ENCODE data around the gene DSTN.

Gene DSTN

DNA sequence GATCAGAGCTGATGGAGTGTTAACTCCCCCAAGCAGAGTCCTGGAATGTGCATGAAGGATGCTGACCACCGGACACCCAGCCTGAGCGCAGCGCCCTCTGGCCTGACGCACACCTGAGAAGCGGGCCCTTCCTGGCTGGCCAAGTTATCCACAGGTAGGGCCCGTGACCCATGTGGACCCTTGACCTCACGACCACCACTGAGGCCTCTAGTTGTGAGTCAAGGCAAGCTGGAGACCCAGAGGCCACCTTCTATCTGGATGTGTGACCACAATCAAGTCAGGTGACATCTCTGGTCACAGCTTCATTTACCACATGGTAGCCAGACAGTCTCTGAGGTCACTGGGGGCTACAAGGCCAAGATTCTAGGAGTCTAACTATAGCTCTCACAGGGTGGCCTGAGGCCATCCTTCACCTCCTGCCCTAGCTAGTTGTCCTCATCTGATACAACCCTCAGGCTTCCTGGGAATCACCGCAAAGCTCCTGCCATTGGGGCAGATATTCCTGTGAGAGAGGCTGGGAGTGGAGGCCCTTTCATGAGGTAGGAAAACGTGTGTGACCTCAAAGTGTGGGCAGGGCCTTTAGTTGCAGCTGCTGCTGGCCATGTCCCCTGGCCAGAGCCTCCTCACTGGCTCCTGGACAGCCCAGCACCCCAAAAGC lies 53.1 kb downstream of the DSTN start:
- DNase-seq (ENCODE audit: low read depth in 2 of 2, low spot score in 1 of 2), result no peak

DNA sequence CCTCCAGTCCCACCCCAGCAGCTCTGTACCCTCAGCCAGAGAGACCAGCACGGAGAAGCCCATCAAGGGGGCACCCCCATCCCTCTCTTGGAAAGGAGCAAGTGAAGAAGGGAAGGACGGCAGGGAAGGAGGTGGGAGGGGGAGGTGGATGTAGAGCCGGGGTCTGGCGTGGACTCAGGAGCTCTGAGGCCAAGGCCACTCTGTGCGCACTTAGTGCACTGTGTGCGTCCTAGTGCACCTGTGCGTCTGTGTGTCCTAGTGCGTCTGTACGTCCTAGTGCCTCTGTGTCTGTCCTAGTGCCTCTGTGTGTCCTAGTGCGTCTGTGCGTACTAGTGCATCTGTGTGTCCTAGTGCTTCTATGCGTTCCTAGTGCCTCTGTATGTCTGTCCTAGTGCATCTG lies 54.2 kb downstream of the DSTN start:
- no peak for DNase-seq (ENCODE audit: low read depth in 2 of 2, low spot score in 1 of 2)

DNA sequence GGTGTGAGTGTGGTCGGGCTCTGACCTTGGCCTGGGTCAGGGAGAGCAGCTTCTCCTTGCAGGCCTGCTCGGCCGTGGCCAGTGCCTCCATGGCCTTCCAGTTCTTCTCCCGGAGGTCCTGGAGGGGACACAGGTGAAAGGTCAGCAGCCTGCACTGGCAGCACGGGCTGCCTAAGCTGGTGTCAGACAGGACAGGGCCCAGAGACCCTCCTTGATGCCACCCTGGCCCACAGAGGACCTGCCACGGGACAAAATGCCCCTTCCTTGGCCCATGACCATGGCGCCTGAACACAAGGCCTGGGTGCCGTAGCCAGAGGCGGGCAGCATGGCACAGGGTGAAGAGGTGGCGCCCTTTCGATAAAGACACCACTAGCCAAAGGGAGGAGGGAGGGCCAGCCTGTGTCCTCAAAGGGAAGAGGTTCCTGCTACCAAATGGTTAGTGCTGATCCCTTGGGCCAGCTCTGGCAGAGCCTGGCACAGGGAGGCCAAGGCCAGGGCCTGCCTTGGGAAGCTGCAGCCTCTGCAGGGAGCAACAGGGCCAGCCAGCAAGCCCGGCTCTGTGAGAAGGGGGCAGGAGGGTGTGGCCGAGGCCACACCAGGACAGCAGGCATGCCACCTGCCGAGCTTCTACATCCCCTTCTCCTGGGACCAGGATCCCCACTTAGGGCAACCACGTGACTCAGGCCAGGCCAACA lies 54.8 kb downstream of the DSTN start:
- DNase-seq (ENCODE audit: low read depth in 2 of 2, low spot score in 1 of 2), result no peak

DNA sequence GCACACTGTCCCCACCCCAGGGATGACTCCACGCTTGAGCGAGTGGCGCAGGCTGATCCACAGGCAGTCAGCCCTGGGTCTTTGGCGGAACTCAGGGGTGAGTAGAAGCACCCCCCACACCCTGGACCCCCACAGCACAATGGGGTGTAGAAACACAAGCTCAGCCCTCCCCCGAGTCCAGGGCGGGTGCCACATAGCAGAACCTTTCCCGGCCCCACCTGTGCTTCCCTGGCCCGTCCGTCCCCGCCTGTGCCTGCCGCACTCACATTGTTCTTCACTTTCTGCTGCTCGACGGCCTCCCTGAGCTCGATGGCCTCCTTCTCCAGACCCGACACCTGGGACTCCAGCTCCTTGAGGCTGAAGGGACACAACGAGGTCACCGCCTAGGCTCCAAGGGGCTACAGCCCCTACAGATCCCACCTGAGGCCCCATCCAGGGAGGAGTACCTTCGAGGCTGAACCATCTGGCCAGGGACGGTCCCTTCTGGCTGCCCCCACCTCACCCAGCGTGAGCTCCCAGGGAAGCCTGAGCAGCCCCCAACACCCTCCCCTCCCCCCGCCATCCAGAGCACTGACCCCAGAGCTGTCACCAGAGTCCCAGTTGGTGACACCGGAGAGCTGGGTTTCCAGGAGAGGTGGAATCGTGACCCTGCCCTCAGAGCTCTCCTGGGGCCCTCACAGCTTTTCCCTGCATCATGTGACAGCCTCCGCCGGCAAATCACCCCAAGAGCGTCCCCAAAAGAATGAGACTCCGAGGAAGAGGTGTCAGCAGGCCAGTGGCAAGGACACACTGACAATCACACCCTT lies 55.6 kb downstream of the DSTN start:
- no peak for DNase-seq (ENCODE audit: low read depth in 2 of 2, low spot score in 1 of 2)

DNA sequence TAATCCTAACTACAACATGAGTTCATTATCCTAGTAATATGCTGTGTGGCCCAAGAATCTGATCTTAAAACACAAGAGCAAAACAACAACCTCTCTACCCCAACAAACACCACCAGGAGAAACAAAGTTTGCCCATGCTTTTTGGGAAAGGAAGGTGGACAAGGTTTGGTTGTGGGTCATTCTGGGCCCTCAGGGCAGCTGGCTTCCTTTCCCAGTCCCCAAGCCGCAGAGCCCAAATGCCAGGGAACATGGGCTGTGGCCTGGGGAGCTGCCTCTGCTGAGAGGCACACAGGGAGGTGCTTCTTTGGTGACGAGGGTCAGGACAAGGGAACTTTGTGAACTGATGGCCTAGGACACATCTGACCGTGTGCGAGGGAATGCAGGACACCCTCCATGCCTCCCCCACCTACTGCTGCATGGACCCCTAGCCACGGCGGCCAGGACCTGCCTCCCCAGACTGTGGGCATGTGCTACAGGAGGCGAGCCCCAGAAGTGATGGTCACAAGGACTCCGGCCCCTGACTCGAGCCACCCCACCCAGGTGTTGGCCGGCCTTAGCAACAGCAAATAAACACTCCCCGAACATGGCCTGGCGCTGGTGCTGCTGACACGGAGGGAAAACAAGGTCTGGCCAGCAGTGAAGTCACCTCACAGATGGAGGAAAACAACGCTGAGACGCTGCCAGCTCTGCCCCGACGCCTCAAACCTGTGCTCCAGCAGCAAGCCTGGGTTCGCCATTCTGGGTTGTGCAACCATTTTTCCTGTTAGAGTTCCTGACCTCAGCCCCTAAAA lies 56.5 kb downstream of the DSTN start:
- no peak for DNase-seq (ENCODE audit: low read depth in 2 of 2, low spot score in 1 of 2)

DNA sequence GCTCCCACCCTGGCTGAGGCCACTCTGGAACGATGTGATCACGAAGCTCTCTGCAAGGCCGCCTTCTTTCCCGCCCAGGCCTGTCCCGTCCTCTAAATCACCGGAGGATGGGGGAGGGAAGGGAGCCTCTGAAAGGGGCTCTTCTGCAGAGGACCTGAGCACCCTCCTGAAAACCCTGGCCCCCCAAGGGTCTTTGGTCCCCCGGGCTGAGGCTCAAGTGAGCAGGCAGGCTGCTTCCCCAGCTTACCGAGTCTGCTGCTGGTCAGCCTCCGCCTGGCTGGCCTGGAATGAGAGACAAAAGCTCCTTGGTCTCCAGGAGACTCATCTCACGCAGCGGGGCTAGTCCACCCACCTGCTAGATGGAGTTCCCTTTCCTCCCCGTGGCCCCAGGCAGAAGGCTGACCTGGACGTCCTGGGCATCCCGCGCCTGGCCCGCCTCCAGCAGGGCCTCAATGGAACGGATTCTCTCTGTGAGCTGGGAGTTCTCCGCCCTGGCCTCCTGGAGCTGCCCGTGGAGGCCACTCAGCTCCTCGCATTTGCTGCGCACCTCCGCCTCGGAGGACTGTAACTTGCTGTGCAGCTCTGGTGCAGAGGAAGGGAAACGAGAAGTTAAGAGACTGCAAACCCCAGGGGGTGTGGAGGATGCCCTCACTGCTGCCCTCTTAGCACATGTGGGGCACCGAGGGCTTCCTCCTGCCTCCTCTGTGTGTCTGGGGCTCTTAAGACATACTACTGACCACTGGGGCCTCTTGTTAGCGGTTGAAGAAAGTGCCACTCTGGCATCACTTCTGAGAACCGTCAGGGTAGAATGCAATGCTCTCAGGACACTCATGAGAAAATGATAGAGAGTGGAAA lies 57.5 kb downstream of the DSTN start:
- no peak for DNase-seq (ENCODE audit: low read depth in 2 of 2, low spot score in 1 of 2)

DNA sequence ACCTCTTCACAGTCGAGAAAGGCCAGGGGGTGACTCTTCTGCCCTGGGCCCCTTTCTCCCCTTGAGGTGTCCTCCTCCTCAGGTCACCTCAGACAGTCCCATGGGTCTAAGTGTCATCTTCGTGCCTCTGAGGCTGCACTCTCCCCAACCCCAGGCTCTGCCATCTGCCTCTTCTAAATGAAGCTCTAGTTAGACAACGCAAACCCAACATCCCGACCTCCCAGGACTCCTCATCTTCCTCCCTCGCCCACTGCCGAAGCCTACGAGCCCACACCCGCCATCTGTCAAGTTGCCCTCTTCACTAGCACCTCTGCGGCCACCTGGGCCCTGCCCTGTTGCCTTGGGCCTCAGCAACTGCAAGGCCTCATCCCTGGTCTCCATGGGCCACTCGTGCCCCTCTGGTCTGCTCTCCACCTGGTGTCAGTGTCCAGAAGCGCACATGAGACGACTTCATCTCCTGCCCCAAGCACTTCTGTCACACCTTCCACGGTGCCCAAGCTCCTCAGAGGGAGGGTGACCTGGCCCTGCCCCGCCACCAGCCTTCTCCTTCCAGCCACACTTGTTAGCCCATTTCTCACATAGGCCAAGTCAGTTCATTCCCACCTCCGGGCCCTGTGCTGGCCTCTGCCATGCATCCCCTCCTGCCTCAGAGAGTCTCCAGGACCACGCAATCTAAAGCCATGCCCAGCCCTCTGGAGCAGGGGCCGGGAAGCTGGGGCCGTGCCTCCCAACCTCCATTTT lies 58.4 kb downstream of the DSTN start:
- DNase-seq (ENCODE audit: low read depth in 2 of 2, low spot score in 1 of 2), result no peak

DNA sequence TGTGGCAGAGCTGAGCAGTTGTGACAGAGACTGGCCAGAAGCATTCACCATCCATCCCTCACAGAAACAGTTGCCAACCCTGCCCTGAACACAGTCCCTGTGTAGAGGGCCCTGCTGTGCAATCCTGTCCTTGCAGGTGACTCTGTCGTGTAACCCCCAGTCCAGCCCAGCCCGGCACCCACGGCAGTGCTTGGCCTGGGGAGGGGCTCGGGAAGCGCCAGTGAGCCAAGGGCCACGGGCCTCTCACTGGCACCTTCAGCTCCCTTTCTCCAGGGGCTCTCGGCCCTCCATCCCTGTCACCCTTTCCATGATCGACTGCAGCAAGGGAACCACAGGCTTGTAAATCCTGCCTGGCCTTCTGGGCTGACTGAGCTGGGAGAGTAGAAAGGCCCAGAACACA lies 59.1 kb downstream of the DSTN start:
- no peak for DNase-seq (ENCODE audit: low read depth in 2 of 2, low spot score in 1 of 2)

DNA sequence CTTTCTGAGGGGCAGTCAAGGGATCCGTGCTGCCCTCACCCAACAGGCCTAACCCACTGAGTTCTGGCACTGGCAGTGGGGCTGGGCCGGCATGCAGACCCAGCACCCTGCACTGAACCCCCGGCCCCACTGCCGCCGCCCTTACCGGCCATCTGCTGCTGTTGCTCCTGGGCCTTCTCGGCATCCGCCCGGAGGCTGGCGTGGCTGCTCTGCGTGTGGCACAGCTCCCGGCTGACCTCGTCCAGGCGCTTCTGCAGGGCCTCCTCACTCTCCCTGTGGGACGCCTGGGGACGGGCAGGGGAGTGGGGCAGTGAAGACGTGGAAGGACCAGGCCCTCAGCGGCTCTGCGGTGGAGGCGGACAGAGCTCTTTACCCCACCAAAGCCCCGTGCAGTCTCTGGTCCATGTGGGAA lies 59.8 kb downstream of the DSTN start:
- no peak for DNase-seq (ENCODE audit: low read depth in 2 of 2, low spot score in 1 of 2)

DNA sequence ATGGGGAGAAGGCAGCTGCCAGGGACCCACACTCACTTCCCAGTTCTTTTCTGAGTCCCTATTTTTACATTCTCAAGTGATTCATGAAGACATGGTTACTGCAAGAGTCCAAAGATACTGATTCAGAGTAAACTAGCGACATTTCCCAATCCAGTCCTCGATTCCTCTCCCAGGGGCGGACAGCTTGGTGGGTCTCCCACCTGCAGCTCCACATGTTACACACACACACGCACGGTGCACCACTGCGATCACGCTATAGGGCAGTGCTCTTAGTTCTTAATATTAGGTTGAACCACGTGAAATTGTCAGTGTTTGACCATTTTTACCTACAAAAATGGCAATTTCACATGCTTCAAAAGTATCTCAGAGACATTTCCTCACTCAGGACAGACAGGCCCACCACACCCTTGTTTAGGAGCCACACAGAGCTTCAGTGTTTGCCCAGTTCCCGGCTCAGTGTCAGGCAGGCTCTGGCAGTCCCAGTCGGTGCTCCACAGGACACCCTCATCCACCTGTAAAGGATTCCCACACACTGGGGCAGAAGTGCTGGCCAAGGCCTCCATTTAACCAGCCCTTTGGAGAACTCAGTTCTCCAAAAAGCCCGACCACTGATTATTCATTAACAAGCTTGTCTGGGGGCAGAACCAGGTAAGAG lies 60.4 kb downstream of the DSTN start:
- DNase-seq (ENCODE audit: low read depth in 2 of 2, low spot score in 1 of 2), result no peak

DNA sequence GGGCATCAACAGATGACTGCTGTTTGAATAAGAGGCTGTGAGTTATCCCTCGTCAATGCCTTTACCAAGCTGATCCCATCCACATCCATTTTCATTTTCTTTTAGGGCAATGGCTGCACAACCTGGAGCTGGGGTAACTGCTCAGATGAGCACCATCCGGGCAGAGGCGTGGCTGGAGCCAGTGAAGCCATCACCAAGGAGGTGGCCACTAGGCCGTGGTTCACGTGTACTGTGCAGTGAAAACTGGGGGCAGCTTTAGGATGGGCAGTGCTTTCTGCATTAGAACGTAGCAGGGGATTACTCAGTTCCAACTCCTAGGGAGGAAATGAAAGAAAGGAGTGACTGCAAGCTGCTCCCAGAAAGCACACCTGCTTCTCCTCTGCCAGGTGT lies 60.9 kb downstream of the DSTN start:
- no peak for DNase-seq (ENCODE audit: low read depth in 2 of 2, low spot score in 1 of 2)

DNA sequence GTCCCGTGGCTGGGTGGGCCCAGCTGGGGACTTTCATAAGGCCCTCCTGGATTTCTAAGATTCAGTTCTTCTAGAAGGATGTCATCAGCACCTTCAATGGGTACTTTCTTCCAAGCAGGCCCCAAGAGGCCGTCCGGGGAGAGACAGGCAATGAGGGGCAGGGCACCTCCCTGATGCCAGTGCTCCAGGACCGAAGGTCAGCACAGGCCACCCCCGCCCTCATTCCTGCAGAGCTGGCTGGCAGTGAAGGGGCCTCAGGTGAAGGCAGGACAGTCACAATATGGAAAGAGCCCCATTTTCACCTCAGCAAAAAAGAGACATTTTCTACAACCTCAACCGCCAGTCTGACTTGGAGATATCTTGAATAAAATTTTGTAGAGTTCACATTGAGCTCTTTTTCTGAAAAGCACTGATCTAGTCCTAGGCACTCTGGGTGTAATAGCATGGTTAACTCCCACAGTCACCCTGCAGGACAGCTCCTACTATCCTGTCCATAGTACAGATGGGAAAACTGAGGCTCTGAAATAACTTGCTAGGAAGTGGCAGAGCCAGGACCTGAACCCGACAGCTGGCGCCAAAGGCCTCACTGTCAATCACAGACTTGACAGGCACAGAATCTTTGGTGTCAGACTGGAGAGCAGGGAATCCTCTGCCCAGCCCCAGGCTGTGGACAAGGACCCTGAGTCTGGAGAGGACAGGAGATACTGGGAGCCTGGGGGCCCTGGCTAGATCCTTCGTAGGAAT lies 61.9 kb downstream of the DSTN start:
- DNase-seq (ENCODE audit: low read depth in 2 of 2, low spot score in 1 of 2), result no peak

DNA sequence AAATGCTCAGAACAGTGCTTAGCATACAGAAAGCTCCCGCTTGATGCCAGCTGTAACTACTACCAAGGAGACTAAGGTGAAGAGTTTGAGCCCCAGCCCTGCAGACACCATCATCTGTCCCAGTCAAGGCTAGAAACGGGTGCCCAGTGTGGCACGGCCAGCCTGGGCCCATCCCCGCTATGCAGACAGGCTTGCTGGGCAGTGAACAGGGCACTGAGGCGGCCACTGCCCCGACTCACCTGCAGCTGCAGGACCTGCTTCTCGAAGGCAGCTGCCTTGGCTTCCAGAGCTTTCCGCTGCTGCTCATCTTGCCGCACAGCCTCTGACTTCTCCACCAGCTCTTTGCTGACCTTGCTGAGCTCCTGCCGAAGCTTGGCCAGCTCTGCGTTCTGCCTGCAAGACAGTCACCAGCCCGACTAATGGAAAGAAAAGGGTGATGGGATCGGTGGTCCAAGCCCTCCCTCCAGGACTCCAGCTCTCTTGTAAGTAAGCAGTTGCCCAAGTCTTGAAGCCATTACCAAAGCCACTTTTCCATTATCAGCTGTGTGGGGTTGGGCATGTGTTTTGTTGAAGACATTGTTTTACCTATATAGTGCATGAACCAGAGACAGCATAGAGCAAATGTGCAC lies 63.5 kb downstream of the DSTN start:
- no peak for DNase-seq (ENCODE audit: low read depth in 2 of 2, low spot score in 1 of 2)

DNA sequence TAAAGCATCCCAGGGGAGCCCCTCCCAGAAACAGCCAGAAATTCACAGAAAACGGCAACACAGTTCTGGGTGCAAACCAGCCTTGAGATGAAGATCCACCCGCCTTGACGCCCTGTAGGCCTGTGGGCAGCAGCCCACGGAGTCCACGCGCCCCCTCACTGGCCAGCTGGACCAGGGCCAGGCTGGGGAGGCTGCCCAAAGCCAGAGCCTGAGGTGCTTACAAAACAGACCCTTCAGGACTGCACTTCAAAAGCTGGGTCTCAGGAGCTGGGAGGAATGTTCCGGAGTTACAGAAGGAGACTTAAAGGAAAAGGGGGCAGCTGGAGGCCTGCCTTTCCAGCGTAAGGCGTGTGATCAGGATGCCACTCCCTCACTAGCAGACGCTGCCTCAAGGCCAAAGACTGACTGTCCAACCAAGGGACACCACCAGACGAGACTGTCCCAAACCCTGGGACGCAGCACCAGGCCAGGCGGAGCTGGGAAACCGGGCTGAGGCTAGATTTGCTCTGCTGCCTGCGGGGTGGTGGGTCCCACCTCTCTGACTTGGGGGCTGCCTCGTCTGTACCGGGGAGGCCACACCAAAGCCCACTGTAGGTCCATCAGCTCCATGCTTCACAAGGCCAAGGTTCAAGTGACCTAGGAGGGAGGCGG lies 64.1 kb downstream of the DSTN start:
- no peak for DNase-seq (ENCODE audit: low read depth in 2 of 2, low spot score in 1 of 2)

DNA sequence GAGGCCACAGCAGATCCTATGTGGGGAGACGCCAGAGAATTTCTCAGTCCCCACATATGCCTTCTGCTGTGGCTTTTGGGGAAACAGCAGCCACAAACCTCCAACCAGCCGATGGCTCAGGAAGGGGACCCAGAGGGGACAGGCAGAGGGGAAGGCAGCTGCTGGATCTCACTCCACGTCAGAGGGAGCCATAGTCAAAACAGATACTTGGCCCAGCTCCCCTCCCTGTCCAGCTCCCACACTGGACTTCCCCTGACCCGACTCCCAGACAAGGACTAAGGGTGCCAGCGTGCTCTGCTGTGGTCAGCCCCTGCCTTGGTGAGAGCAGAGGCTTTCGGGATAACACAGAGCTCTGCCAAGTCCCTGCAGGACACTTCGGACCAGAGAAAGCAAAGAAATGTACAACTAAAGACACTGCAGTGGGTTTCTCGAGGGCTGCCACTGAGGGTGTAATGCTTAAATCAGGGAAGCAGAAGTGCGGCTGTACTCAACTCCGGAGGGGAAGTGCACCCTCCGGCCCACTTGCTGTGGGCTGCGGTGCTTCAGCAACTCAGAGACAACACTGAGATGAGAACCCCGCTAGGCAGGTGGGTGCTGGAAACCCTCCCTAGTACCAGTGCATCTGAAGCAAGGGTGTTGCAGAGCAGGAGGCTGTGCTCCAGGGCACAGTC lies 64.9 kb downstream of the DSTN start:
- DNase-seq (ENCODE audit: low read depth in 2 of 2, low spot score in 1 of 2), result no peak

DNA sequence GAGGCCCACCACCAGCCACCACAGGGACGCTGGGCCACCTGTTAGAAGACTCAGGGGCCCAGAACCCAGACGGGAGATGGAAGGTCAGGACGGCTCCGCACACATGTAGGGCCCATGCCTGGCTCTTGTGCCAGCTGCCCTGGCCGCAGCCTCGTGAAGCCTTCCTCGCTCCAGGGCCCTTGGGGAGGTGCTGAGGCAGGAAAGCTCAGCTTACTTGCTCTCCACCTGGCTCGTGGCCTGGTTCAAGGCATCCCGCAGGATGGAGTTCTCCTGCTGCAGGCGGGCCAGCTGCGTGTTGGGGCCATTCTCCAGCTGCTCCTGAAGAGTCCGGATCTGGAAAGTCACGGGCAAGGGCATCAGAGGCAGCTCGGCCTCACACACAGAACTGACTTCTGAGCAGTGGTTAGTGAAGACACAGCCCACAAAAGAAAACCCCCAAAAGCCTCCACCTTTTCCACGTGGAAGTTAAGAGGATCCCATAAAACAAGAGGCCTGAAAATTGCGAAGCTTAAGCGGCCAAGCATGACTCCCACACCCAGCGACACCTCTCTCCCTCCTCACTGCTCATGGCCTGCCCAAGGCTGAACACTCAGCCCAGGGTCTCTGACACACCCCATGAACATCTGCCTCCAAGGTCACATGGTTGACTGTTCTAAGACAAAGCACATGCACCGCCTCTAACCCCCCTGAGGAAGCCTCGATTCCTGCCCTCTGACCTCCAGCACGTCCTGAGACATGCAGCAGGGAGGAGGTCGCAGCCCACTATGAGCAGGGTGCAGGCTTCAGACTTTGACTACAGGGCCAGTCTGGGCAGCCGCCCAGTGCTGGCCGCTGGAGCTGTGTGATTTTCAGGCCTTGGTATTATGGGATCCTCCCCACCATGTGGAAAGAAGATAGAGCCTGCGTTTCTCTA lies 65.7 kb downstream of the DSTN start:
- DNase-seq (ENCODE audit: low read depth in 2 of 2, low spot score in 1 of 2), result no peak

All from stimulated activated CD8-positive, alpha-beta memory T cell treated with anti-CD3 and anti-CD28 coated beads, Interleukin-4, amount 100 ng/mL, for 4 hours (primary cell).